ENCODE data around the gene CCDC88B.

The CCDC88B gene

DNA sequence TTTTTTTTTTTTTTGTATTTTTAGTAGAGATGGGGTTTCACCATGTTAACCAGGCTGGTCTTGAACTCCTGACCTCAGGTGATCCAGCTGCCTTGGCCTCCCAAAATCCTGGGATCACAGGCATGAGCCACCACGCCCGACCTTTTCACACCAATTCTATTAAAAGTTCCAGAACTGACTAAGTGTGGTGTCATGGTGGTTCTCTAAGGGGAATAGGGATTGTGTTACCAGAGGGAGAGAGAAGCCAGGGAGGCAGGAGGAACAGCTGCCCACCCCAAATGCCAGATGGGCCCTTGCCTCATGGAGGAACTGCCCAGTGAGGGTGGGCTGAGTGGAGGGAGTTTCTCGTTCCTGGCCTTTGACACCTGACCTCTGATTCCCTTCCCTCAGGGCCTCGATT, 24.9 kb downstream of the CCDC88B start:
- TF ChIP-seq, protein P1, sequence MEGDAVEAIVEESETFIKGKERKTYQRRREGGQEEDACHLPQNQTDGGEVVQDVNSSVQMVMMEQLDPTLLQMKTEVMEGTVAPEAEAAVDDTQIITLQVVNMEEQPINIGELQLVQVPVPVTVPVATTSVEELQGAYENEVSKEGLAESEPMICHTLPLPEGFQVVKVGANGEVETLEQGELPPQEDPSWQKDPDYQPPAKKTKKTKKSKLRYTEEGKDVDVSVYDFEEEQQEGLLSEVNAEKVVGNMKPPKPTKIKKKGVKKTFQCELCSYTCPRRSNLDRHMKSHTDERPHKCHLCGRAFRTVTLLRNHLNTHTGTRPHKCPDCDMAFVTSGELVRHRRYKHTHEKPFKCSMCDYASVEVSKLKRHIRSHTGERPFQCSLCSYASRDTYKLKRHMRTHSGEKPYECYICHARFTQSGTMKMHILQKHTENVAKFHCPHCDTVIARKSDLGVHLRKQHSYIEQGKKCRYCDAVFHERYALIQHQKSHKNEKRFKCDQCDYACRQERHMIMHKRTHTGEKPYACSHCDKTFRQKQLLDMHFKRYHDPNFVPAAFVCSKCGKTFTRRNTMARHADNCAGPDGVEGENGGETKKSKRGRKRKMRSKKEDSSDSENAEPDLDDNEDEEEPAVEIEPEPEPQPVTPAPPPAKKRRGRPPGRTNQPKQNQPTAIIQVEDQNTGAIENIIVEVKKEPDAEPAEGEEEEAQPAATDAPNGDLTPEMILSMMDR (IDR thresholded peaks at IDR 0.05; ENCODE audit: low read depth, low read length): no peak

DNA sequence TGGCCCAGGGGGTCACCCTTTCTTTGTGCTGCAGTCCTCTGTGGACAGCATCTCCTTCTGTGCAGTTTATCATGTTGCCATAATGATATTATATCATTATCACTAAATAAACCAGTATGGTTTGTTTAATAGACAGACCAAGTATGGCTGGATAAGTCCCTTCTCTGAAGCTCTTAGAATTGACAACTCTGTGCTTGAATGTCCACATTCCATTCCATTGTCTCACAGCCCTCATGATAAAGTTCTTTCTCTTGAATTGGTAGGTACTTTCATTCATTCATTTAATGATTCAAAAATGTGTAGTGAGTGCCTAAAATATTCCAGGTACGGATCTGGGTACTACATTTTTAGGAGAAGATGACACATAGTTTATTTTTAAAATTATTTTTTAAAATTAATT, 26.7 kb downstream of the CCDC88B start:
- H3K4me3 ChIP-seq (ENCODE audit: low read depth, low read length): no peak overlapping the region
- TF ChIP-seq, protein P1 (IDR thresholded peaks at IDR 0.05; ENCODE audit: low read depth, low read length): no peak

More for the DNA sequence above, 24.9 kb downstream of the CCDC88B start:
- no peak overlapping the region for H3K4me3 ChIP-seq (ENCODE audit: low read depth, low read length)

DNA sequence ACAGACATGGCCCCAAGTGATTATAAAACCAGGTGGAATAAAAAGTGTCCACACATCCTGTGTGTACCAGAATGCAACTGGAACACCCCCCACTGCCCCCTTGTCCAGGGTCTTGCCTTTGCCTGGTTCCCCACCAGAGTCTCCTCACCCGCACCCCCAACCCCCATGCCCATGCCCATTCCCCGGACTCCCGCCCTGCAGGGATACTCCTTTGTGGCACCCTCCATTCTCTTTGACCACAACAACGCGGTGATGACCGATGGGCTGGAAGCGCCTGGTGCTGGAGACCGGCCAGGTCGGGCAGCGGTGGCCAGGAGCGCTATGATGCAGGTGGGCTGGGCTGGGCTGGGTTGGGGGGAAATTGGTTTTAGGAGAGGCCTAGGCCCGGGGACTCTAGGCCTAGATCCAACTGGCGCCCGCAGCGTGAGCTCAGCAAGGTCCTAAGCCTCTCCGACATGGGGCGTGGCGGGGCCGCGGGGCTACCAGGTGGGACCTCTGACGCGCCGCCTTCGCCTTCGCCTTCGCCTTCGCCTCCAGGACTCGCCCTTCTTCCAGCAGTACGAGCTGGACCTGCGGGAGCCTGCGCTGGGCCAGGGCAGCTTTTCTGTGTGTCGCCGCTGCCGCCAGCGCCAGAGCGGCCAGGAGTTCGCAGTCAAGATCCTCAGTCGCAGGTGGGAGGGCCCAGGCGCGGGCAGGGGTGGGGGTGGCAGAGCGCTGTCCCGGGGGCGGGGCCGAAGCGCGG, 28.1 kb downstream of the CCDC88B start:
- TF ChIP-seq, protein P1 (IDR thresholded peaks at IDR 0.05; ENCODE audit: low read depth, low read length): no peak
- H3K4me3 ChIP-seq (ENCODE audit: low read depth, low read length): no peak overlapping the region

DNA sequence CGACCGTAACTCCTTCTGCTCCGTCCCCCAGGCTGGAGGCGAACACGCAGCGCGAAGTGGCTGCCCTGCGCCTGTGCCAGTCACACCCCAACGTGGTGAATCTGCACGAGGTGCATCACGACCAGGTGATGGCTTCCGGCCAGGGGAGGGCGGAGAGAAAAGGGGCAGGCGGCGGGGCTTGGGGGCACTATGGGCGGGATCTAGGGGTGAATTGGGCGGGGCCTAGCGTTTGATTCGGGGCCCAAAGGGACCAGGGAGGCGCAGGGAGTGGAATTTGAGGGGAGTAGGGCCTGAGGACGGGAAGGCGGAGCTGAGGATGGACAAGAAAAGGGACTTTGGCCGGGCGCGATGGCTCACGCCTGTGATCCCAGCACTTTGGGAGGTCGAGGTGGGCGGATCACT, 28.7 kb downstream of the CCDC88B start:
- no peak overlapping the region for H3K4me3 ChIP-seq (ENCODE audit: low read depth, low read length)
- TF ChIP-seq, protein P1 (IDR thresholded peaks at IDR 0.05; ENCODE audit: low read depth, low read length): no peak

DNA sequence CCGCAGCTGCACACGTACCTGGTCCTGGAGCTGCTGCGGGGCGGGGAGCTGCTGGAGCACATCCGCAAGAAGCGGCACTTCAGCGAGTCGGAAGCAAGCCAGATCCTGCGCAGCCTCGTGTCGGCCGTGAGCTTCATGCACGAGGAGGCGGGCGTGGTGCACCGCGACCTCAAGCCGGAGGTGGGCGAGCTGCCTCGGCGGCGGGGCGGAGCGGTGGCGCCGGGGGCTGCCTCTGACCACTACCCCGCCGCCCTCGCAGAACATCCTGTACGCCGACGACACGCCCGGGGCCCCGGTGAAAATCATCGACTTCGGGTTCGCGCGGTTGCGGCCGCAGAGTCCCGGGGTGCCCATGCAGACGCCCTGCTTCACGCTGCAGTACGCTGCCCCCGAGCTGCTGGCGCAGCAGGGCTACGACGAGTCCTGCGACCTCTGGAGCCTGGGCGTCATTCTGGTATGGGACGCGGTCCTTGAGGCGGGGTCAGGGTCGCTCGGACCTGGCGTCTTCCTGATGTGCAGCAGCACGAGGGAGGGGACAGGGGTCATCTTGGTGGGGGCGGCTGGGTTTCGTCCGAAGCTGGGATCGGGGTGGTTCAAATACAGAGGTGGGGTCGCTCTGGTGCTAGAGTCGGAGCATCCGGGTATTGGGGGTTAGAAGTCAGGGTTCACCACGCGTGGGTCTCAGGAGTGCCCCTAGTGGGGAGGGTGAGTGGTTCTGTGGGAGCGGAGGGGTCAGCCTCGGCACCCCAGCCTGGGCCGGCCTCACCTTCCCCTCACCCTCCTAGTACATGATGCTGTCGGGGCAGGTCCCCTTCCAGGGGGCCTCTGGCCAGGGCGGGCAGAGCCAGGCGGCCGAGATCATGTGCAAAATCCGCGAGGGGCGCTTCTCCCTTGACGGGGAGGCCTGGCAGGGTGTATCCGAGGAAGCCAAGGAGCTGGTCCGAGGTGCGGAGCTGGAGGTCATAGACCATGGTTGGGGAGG, 29.7 kb downstream of the CCDC88B start:
- no peak overlapping the region for H3K4me3 ChIP-seq (ENCODE audit: low read depth, low read length)
- TF ChIP-seq, protein P1 (IDR thresholded peaks at IDR 0.05; ENCODE audit: low read depth, low read length): no peak

DNA sequence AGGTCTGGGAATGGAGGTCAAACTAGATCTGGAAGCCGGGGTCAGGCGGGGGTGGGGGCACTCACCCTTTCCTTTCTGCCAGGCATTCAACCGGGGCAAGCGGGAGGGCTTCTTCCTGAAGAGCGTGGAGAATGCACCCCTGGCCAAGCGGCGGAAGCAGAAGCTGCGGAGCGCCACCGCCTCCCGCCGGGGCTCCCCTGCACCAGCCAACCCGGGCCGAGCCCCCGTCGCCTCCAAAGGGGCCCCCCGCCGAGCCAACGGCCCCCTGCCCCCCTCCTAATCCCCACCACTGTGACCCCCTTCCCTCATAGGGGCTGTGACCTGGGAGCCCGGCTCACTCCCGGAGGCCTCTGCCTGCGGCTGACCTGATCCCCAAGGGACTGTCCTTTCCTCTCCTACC, 31.2 kb downstream of the CCDC88B start:
- H3K4me3 ChIP-seq (ENCODE audit: low read depth, low read length): no peak overlapping the region
- TF ChIP-seq, protein P1 (IDR thresholded peaks at IDR 0.05; ENCODE audit: low read depth, low read length): no peak

DNA sequence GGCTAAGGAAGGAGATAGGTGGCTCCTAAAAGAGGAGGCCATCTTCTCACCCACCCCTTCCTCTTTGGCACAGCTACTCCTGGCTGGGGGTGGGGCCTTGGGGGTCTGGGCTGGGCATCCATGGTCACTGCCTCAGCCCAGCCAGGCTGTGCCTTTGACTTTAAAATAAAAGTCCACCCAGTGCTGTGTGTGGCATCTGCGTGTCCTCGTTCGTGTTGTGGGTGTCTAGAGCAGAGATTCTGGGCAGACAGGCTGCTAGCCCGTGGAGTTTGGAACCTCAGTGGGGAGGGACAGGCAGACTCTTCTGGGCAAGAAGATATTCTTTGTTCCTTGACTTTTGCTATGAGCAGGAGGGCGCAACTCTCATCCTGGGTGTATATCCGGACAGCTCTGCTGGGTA, 32.0 kb downstream of the CCDC88B start:
- TF ChIP-seq, protein P1 (IDR thresholded peaks at IDR 0.05; ENCODE audit: low read depth, low read length): no peak
- no peak overlapping the region for H3K4me3 ChIP-seq (ENCODE audit: low read depth, low read length)
